Measurements from ENCODE around the gene CC2D1B.

DNA sequence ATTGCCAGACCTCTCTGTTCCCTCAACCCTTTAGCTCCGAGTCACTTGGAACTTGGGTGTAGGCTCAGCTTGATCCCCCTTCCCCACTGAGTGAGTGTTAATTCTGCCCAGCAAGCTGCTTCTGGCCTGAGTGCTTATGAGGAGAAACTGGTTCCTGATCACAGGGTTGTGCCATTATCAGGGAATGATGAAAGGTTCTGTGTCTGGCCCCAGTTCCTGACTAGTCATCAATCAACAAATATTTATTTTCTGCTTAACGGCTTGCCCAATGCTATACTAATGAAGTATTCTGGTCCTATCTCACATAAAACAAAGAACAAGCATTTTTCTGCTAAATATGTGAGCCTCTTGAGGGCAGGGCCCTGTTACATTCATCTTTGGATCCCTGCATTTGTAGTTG lies 20.8 kb downstream of the CC2D1B start:
- no peak for TF ChIP-seq EZH2phosphoT487 (IDR thresholded peaks at IDR 0.05; ENCODE audit: borderline replicate concordance, low read depth, low read length)
- TF ChIP-seq, protein P1, sequence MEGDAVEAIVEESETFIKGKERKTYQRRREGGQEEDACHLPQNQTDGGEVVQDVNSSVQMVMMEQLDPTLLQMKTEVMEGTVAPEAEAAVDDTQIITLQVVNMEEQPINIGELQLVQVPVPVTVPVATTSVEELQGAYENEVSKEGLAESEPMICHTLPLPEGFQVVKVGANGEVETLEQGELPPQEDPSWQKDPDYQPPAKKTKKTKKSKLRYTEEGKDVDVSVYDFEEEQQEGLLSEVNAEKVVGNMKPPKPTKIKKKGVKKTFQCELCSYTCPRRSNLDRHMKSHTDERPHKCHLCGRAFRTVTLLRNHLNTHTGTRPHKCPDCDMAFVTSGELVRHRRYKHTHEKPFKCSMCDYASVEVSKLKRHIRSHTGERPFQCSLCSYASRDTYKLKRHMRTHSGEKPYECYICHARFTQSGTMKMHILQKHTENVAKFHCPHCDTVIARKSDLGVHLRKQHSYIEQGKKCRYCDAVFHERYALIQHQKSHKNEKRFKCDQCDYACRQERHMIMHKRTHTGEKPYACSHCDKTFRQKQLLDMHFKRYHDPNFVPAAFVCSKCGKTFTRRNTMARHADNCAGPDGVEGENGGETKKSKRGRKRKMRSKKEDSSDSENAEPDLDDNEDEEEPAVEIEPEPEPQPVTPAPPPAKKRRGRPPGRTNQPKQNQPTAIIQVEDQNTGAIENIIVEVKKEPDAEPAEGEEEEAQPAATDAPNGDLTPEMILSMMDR (conservative IDR thresholded peaks at IDR 0.05; ENCODE audit: low read length), result no peak
